ENCODE results near the gene ATP13A3. TPM values are rescaled to one million over a fixed set of nuclear protein-coding genes. Genes with fewer than 3 reads are reported as not detected.

The ATP13A3 gene
- total and polyA plus RNA-seq, 2 experiments from 2014 or later: 51.8 to 293 TPM

GRCh38 chr3:194354315-194354714 lies 132.5 kb downstream of the ATP13A3 start:
- peaks cover 6% of the 10 kb centered on the region for H3K4me1 ChIP-seq (ENCODE audit: low read depth)
- TF ChIP-seq CTCF (IDR thresholded peaks at IDR 0.05; ENCODE audit: low read depth, low read length): no peak

More at GRCh38 chr3:194354315-194354714, 132.5 kb downstream of the ATP13A3 start:
- no peaks in the 10 kb centered on the region for H3K36me3 ChIP-seq
- no peak for DNase-seq (ENCODE audit: low read depth in 1 of 2, low spot score in 1 of 2)
- no peak overlapping the region for H3K27ac ChIP-seq
- no peak overlapping the region for H3K4me3 ChIP-seq
- H3K9me3 ChIP-seq (ENCODE audit: low read depth): no peaks in the 10 kb centered on the region
- no peaks in the 10 kb centered on the region for H3K27me3 ChIP-seq

Other genes starting within 250 kb of the ATP13A3 start
- gene CPN2, start 135.7 kb downstream of the ATP13A3 start, total RNA-seq: 0.36 and 0.56 TPM in 2 replicates
- 0.88 and 1.3 TPM in 2 replicates for gene CPN2, start 135.7 kb downstream of the ATP13A3 start, polyA plus RNA-seq
- 0.06 TPM in 1 of 2 replicates, not detected in the other for gene LRRC15, start 117.3 kb downstream of the ATP13A3 start, total RNA-seq
- gene LRRC15, start 117.3 kb downstream of the ATP13A3 start, polyA plus RNA-seq: 0.02 TPM in 1 of 2 replicates, not detected in the other
- gene GP5, start 87.7 kb downstream of the ATP13A3 start, total RNA-seq: 0.83 and 0.95 TPM in 2 replicates
- gene GP5, start 87.7 kb downstream of the ATP13A3 start, polyA plus RNA-seq: 0.21 TPM in 1 of 2 replicates, not detected in the other
- gene TMEM44, start 146.4 kb upstream of the ATP13A3 start, total RNA-seq: 14.1 and 16.2 TPM in 2 replicates
- gene TMEM44, start 146.4 kb upstream of the ATP13A3 start, polyA plus RNA-seq: 18.7 and 19.2 TPM in 2 replicates
- 15.7 and 22.5 TPM in 2 replicates for gene LSG1, start 185.2 kb upstream of the ATP13A3 start, total RNA-seq
- gene LSG1, start 185.2 kb upstream of the ATP13A3 start, polyA plus RNA-seq: 20.3 and 31.5 TPM in 2 replicates
- gene FAM43A, start 198.9 kb upstream of the ATP13A3 start, total RNA-seq: 11.9 and 18.3 TPM in 2 replicates
- gene FAM43A, start 198.9 kb upstream of the ATP13A3 start, polyA plus RNA-seq: 4.9 and 13.7 TPM in 2 replicates

All from cardiac muscle cell (in vitro differentiated cells and primary cell).